Neural progenitor cell (in vitro differentiated cells): ENCODE measurements around the gene ABCA7. TPM values are rescaled to one million over a fixed set of nuclear protein-coding genes. Genes with fewer than 3 reads are reported as not detected.

ENCODE experiments used
- DNase-seq: peaks from one replicate; pipeline ENCODE4 v3.0.0-alpha.2; 2016; ENCODE audit warnings: low spot score
- H2AFZ ChIP-seq: fragments of 200-600 bp; sonication (generic); replicated peaks from 2 replicates; pipeline ENCODE4 v1.6.1; 2016; ENCODE audit warnings: antibody characterized with exemption
- H3F3A ChIP-seq: fragments of 200-600 bp; sonication (generic); 2 replicates; pipeline ENCODE4 v1.6.1; 2016; ENCODE audit warnings: antibody characterized with exemption, low read depth
- H3K27ac ChIP-seq: fragments of 200-600 bp; sonication (generic); 2 replicates; pipeline ENCODE4 v1.5.1; 2016; ENCODE audit warnings: mild to moderate bottlenecking
- H3K27me3 ChIP-seq: fragments of 200-600 bp; sonication (generic); 2 replicates; pipeline ENCODE4 v1.6.1; 2016; ENCODE audit warnings: mild to moderate bottlenecking, moderate library complexity
- H3K36me3 ChIP-seq: fragments of 200-600 bp; sonication (generic); 2 replicates; pipeline ENCODE4 v1.5.1; 2016
- H3K4me1 ChIP-seq: fragments of 200-600 bp; sonication (generic); 2 replicates; pipeline ENCODE4 v1.6.1; 2016; ENCODE audit warnings: mixed run types
- H3K4me2 ChIP-seq: fragments of 200-600 bp; sonication (generic); 2 replicates; pipeline ENCODE4 v1.6.1; 2016
- H3K4me3 ChIP-seq: fragments of 200-600 bp; sonication (generic); 2 replicates; pipeline ENCODE4 v1.5.1; 2016
- H3K79me2 ChIP-seq: fragments of 200-600 bp; sonication (generic); 2 replicates; pipeline ENCODE4 v1.6.1; 2016; ENCODE audit warnings: low read depth
- H3K9ac ChIP-seq: fragments of 200-600 bp; sonication (generic); 2 replicates; pipeline ENCODE4 v1.6.1; 2016
- H3K9me3 ChIP-seq: fragments of 200-600 bp; sonication (generic); 2 replicates; pipeline ENCODE4 v1.5.1; 2016; ENCODE audit warnings: low read depth
- H4K20me1 ChIP-seq: fragments of 200-600 bp; sonication (generic); 2 replicates; pipeline ENCODE4 v1.6.1; 2016; ENCODE audit warnings: low read depth
- H3K27ac Mint-ChIP-seq: 3 replicates; pipeline ENCODE4 v1.8.0; 2021; ENCODE audit warnings: mixed read lengths
- H3K27me3 Mint-ChIP-seq: 2 replicates; pipeline ENCODE4 v1.8.0; 2022; ENCODE audit warnings: low read depth, mild to moderate bottlenecking, inconsistent platforms, moderate library complexity, mixed read lengths; ENCODE audit not compliant: insufficient read depth
- H3K36me3 Mint-ChIP-seq: 3 replicates; pipeline ENCODE4 v1.8.0; 2021; ENCODE audit warnings: mixed read lengths
- H3K4me1 Mint-ChIP-seq: 3 replicates; pipeline ENCODE4 v1.8.0; 2021; ENCODE audit warnings: mixed read lengths
- H3K4me3 Mint-ChIP-seq: 3 replicates; pipeline ENCODE4 v1.8.0; 2021; ENCODE audit warnings: mild to moderate bottlenecking, moderate library complexity, mixed read lengths
- H3K9me3 Mint-ChIP-seq: 3 replicates; pipeline ENCODE4 v1.8.0; 2020; ENCODE audit warnings: mixed read lengths
- CTCF ChIP-seq: fragments of 200-600 bp; sonication (generic); IDR thresholded peaks from 2 replicates; pipeline ENCODE4 v1.5.1; 2017; ENCODE audit warnings: antibody characterized with exemption, mild to moderate bottlenecking
- EZH2 ChIP-seq: fragments of 200-600 bp; sonication (generic); IDR thresholded peaks from 2 replicates; pipeline ENCODE4 v1.6.1; 2017; ENCODE audit warnings: antibody characterized with exemption, mild to moderate bottlenecking, moderate library complexity
- EZH2phosphoT487 ChIP-seq: fragments of 200-600 bp; sonication (generic); IDR thresholded peaks from 2 replicates; pipeline ENCODE4 v1.6.1; 2017; ENCODE audit warnings: antibody characterized with exemption
- total RNA-seq: library from RNA; depleted of rRNA; stranded (reverse); fragments of >200 nt; gene quantifications from 2 replicates; pipeline ENCODE4 v1.2.3, GENCODE V29; 2015; ENCODE audit warnings: low replicate concordance

The ABCA7 gene
- total RNA-seq, 1 donor from 2014 or later = 1.4 TPM

GRCh38 chr19:993361-993830, 46.5 kb upstream of the ABCA7 start:
- peaks cover 15% of the 10 kb centered on the region for H3F3A ChIP-seq
- Mint-ChIP-seq H3K4me1 (peaks cover 4% of the 10 kb centered on the region), H3K27ac (no peak overlapping the region), H3K9me3 (no peaks in the 10 kb centered on the region), H3K36me3 (peaks cover 6% of the 10 kb centered on the region), H3K4me3 (no peak overlapping the region), H3K27me3 (peaks cover 21% of the 10 kb centered on the region)
- H4K20me1 ChIP-seq = peaks cover 24% of the 10 kb centered on the region
- no peak for DNase-seq
- H3K36me3 ChIP-seq = no peaks in the 10 kb centered on the region
- TF ChIP-seq CTCF = no peak
- TF ChIP-seq EZH2phosphoT487 = no peak
- no peak for TF ChIP-seq EZH2
- no peak overlapping the region for H3K27ac ChIP-seq
- peaks cover 34% of the 10 kb centered on the region for H3K27me3 ChIP-seq
- H3K79me2 ChIP-seq = no peaks in the 10 kb centered on the region
- no peak overlapping the region for H2AFZ ChIP-seq
- no peak overlapping the region for H3K4me2 ChIP-seq
- no peak overlapping the region for H3K9ac ChIP-seq
- no peaks in the 10 kb centered on the region for H3K9me3 ChIP-seq
- H3K4me3 ChIP-seq = no peak overlapping the region
- H3K4me1 ChIP-seq = peaks cover 4% of the 10 kb centered on the region

DNA sequence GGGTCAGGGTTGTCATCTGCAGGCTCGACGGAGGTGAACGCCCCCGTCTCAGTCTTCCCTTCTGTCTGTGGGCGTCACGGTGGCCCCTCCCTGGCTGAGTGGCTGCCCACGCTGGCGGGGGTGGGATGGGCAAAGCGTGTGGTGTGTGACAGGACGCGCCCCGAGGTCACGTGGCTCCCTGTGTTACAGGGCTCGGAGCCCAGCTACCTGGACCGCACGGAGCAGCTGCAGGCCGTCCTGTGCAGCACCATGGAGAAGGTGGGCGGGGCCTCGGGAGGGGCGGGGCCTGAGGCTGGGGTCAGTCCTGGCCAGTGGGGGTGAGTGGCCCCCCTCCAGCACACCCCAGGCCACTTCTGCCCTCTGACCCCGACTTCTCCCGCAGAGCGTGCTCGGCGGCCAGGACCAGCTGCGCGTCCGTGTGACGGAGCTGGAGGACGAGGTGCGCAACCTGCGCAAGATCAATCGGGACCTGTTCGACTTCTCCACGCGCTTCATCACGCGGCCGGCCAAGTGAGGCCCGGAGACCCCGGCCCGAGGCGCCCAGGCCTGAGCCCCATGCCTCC, 46.0 kb upstream of the ABCA7 start:
- Histone ChIP-seq H2AFZ (no peak overlapping the region), H3F3A (peaks cover 15% of the 10 kb centered on the region), H3K4me3 (no peak overlapping the region), H3K36me3 (no peaks in the 10 kb centered on the region), H3K27ac (no peak overlapping the region), H3K4me1 (peaks cover 4% of the 10 kb centered on the region), H3K9me3 (no peaks in the 10 kb centered on the region), H3K9ac (no peak overlapping the region), H3K27me3 (peaks cover 39% of the 10 kb centered on the region), H3K4me2 (no peak overlapping the region), H4K20me1 (peaks cover 24% of the 10 kb centered on the region), H3K79me2 (no peaks in the 10 kb centered on the region)
- H3K9me3 Mint-ChIP-seq = peaks cover 3% of the 10 kb centered on the region
- no peak for DNase-seq
- peaks cover 7% of the 10 kb centered on the region for H3K4me1 Mint-ChIP-seq
- H3K36me3 Mint-ChIP-seq = peaks cover 3% of the 10 kb centered on the region
- H3K27ac Mint-ChIP-seq = no peak overlapping the region
- no peak overlapping the region for H3K4me3 Mint-ChIP-seq
- TF ChIP-seq CTCF (no peak), EZH2 (no peak), EZH2phosphoT487 (no peak)
- H3K27me3 Mint-ChIP-seq = peaks cover 24% of the 10 kb centered on the region

DNA sequence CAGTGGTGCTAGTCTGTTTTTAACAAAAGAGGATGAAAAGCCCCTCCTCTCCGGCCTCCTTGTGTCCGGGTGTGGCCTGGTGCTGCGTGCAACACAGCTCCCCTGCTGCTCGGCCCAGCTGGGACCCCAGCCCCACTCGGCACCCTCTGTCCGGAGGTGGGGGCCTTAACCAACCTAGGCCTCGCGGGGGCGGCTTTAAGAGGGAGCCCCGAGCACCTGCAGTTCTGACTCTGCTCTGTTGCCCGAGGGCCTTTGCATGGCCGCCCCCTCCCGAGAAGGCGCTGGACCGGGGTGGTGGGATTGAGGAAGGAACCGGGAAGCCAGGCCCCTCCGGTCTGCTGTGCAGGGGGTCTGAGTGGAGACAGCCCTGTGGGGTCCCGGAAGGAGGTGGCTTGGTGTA, 45.4 kb upstream of the ABCA7 start:
- H3K4me1 Mint-ChIP-seq = peaks cover 12% of the 10 kb centered on the region
- no peaks in the 10 kb centered on the region for H3K79me2 ChIP-seq
- peaks cover 2% of the 10 kb centered on the region for H3K36me3 Mint-ChIP-seq
- H3K4me3 Mint-ChIP-seq = no peak overlapping the region
- H3K27me3 ChIP-seq = peaks cover 46% of the 10 kb centered on the region
- H3K4me3 ChIP-seq = no peak overlapping the region
- H3F3A ChIP-seq = peaks cover 15% of the 10 kb centered on the region
- TF ChIP-seq EZH2 (no peak), CTCF (no peak), EZH2phosphoT487 (no peak)
- DNase-seq = no peak
- peaks cover 29% of the 10 kb centered on the region for H3K27me3 Mint-ChIP-seq
- peaks cover 23% of the 10 kb centered on the region for H4K20me1 ChIP-seq
- H3K4me1 ChIP-seq = peaks cover 4% of the 10 kb centered on the region
- H3K27ac Mint-ChIP-seq = no peak overlapping the region
- no peak overlapping the region for H2AFZ ChIP-seq
- H3K9ac ChIP-seq = no peak overlapping the region
- no peaks in the 10 kb centered on the region for H3K9me3 ChIP-seq
- H3K27ac ChIP-seq = no peak overlapping the region
- no peak overlapping the region for H3K4me2 ChIP-seq
- peaks cover 3% of the 10 kb centered on the region for H3K9me3 Mint-ChIP-seq
- H3K36me3 ChIP-seq = no peaks in the 10 kb centered on the region
